ENCODE measurements around the gene PTPN20. TPM values are rescaled to one million over a fixed set of nuclear protein-coding genes. Genes with fewer than 3 reads are reported as not detected.
"Not testable (repeated sequence)": the region's sequence is repeated elsewhere in the genome, so short reads cannot be mapped to it uniquely, and the experiment has no call there.

PTPN20 gene
- total RNA-seq, 1 donor from 2014 or later: 3.7 TPM

GRCh38 chr10:46960742-46961141 is 49.5 kb downstream of the PTPN20 start:
- not testable (repeated sequence) for H3K27me3 ChIP-seq (ENCODE audit: control insufficient read depth in 3 of 3, insufficient read depth in 3 of 3, low read length in 3 of 3); H3K9me3 ChIP-seq (ENCODE audit: control insufficient read depth in 3 of 3, low read length in 3 of 3); H3K36me3 ChIP-seq (ENCODE audit: control insufficient read depth in 3 of 3, insufficient read depth in 3 of 3, low read length in 3 of 3); H3K4me3 ChIP-seq (ENCODE audit: low read length in 3 of 3); H3K4me1 ChIP-seq (ENCODE audit: control insufficient read depth in 3 of 3, insufficient read depth in 3 of 3, low read length in 3 of 3); H3K27ac ChIP-seq (ENCODE audit: low read depth, low read length); H3K9ac ChIP-seq (ENCODE audit: low read depth in 1 of 3, low read length in 3 of 3)

DNA sequence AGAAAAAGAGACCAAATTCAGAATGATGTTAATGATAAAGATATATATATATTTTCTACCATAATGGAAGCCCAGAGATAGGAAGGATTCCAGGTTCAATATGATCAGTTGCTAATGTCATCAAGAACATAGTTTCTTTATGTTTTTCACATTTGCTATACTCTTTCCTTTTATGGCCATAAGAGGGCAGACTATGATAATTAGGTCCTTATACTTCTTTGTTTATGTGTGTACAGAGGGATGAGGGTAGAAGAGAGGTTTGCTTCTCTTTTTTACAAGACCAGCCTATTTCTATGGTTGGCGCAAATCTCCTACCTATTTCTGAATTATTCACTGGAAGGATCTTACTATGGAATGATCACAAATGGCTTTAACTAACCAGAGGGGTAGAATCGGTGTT is 52.1 kb downstream of the PTPN20 start:
- not testable (repeated sequence) for H3K27me3 ChIP-seq (ENCODE audit: control insufficient read depth in 3 of 3, insufficient read depth in 3 of 3, low read length in 3 of 3); H3K36me3 ChIP-seq (ENCODE audit: control insufficient read depth in 3 of 3, insufficient read depth in 3 of 3, low read length in 3 of 3); H3K27ac ChIP-seq (ENCODE audit: low read depth, low read length); H3K9me3 ChIP-seq (ENCODE audit: control insufficient read depth in 3 of 3, low read length in 3 of 3); H3K9ac ChIP-seq (ENCODE audit: low read depth in 1 of 3, low read length in 3 of 3); H3K4me3 ChIP-seq (ENCODE audit: low read length in 3 of 3); H3K4me1 ChIP-seq (ENCODE audit: control insufficient read depth in 3 of 3, insufficient read depth in 3 of 3, low read length in 3 of 3)

- H3K9me3 ChIP-seq (ENCODE audit: control insufficient read depth in 3 of 3, low read length in 3 of 3); H3K4me3 ChIP-seq (ENCODE audit: low read length in 3 of 3); H3K4me1 ChIP-seq (ENCODE audit: control insufficient read depth in 3 of 3, insufficient read depth in 3 of 3, low read length in 3 of 3); H3K27ac ChIP-seq (ENCODE audit: low read depth, low read length); H3K36me3 ChIP-seq (ENCODE audit: control insufficient read depth in 3 of 3, insufficient read depth in 3 of 3, low read length in 3 of 3); H3K9ac ChIP-seq (ENCODE audit: low read depth in 1 of 3, low read length in 3 of 3); H3K27me3 ChIP-seq (ENCODE audit: control insufficient read depth in 3 of 3, insufficient read depth in 3 of 3, low read length in 3 of 3): not testable (repeated sequence)
These were observed 55.8 kb downstream of the PTPN20 start for GRCh38 chr10:46967013-46967412.

GRCh38 chr10:46980223-46980622 is 69.0 kb downstream of the PTPN20 start:
- H3K9ac ChIP-seq (ENCODE audit: low read depth in 1 of 3, low read length in 3 of 3); H3K27me3 ChIP-seq (ENCODE audit: control insufficient read depth in 3 of 3, insufficient read depth in 3 of 3, low read length in 3 of 3); H3K4me1 ChIP-seq (ENCODE audit: control insufficient read depth in 3 of 3, insufficient read depth in 3 of 3, low read length in 3 of 3); H3K9me3 ChIP-seq (ENCODE audit: control insufficient read depth in 3 of 3, low read length in 3 of 3); H3K36me3 ChIP-seq (ENCODE audit: control insufficient read depth in 3 of 3, insufficient read depth in 3 of 3, low read length in 3 of 3); H3K4me3 ChIP-seq (ENCODE audit: low read length in 3 of 3); H3K27ac ChIP-seq (ENCODE audit: low read depth, low read length): not testable (repeated sequence)

- H3K9ac ChIP-seq (ENCODE audit: low read depth in 1 of 3, low read length in 3 of 3); H3K36me3 ChIP-seq (ENCODE audit: control insufficient read depth in 3 of 3, insufficient read depth in 3 of 3, low read length in 3 of 3); H3K27me3 ChIP-seq (ENCODE audit: control insufficient read depth in 3 of 3, insufficient read depth in 3 of 3, low read length in 3 of 3); H3K4me3 ChIP-seq (ENCODE audit: low read length in 3 of 3); H3K9me3 ChIP-seq (ENCODE audit: control insufficient read depth in 3 of 3, low read length in 3 of 3); H3K27ac ChIP-seq (ENCODE audit: low read depth, low read length); H3K4me1 ChIP-seq (ENCODE audit: control insufficient read depth in 3 of 3, insufficient read depth in 3 of 3, low read length in 3 of 3): not testable (repeated sequence)
These were observed 76.2 kb downstream of the PTPN20 start for GRCh38 chr10:46987233-46987924.

DNA sequence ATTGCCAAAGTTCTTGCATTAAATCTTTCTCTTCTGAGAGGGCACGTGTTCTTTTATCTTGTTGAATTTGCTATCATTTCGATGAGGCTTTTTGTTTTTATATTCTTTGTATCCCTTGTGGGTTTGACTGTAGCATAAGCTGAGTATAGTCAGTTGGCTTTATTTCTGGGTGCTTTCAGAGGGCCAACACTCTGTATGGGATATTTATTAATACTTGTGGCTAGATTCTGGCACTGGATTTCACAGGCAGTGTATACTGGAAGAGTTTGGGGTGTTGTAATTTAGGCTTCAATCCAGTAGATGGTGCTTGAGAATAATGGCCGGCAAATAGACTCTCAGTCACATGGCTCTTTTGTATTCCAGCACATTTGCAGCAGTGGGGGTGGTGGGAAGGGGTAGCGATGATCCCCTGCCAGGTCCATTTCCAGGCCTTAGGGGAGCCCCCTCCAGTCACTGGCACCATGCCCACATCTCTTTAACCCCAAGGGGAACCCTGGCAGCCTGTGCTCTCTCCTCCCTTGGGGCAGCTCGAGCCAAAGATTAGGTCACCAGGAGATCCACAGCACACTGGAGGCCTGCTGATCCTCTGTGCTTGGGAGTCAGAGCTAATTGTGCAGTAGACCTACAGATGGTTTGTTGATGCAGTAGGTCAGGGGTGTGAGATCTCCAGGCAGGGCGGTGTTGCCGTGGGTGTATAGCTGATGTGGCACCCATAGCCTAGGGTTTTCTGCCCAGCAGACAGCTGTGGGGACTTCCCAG is 81.8 kb downstream of the PTPN20 start:
- Histone ChIP-seq H3K9ac (ENCODE audit: low read depth in 1 of 3, low read length in 3 of 3) (no peak overlapping the region), H3K27me3 (ENCODE audit: control insufficient read depth in 3 of 3, insufficient read depth in 3 of 3, low read length in 3 of 3) (no peaks in the 10 kb centered on the region), H3K36me3 (ENCODE audit: control insufficient read depth in 3 of 3, insufficient read depth in 3 of 3, low read length in 3 of 3) (no peaks in the 10 kb centered on the region), H3K27ac (ENCODE audit: low read depth, low read length) (no peak overlapping the region), H3K9me3 (ENCODE audit: control insufficient read depth in 3 of 3, low read length in 3 of 3) (no peaks in the 10 kb centered on the region), H3K4me3 (ENCODE audit: low read length in 3 of 3) (no peak overlapping the region), H3K4me1 (ENCODE audit: control insufficient read depth in 3 of 3, insufficient read depth in 3 of 3, low read length in 3 of 3) (peaks cover 0 to 7% (median 2%) of the 10 kb centered on the region in 3 donors)

GRCh38 chr10:46995234-46995633 is 84.0 kb downstream of the PTPN20 start:
- no peak overlapping the region for H3K27ac ChIP-seq (ENCODE audit: low read depth, low read length)
- H3K27me3 ChIP-seq (ENCODE audit: control insufficient read depth in 3 of 3, insufficient read depth in 3 of 3, low read length in 3 of 3): no peaks in the 10 kb centered on the region
- no peaks in the 10 kb centered on the region for H3K36me3 ChIP-seq (ENCODE audit: control insufficient read depth in 3 of 3, insufficient read depth in 3 of 3, low read length in 3 of 3)
- no peak overlapping the region for H3K4me3 ChIP-seq (ENCODE audit: low read length in 3 of 3)
- H3K9me3 ChIP-seq (ENCODE audit: control insufficient read depth in 3 of 3, low read length in 3 of 3): no peaks in the 10 kb centered on the region
- H3K4me1 ChIP-seq (ENCODE audit: control insufficient read depth in 3 of 3, insufficient read depth in 3 of 3, low read length in 3 of 3): peaks cover 0 to 7% (median 4%) of the 10 kb centered on the region in 3 donors
- H3K9ac ChIP-seq (ENCODE audit: low read depth in 1 of 3, low read length in 3 of 3): no peak overlapping the region

DNA sequence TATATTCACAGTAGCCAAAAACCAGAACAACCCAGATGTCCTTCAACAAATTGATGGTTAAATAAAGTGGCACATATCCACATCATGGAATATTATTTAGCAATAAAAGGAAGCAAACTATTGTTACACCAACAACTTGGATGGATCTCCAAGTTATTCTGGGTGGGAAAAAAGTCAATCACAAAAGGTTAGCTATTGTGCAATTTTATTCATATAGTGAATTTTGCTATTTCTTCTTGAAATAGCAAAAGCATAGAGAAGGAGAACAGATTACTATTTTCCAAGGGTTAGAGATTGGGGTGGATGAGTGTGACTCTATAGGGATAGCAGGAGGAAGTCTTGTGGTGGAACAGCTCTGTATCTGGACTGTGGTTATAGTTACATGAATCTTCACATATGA is 87.0 kb downstream of the PTPN20 start:
- no peak overlapping the region for H3K9ac ChIP-seq (ENCODE audit: low read depth in 1 of 3, low read length in 3 of 3)
- H3K27ac ChIP-seq (ENCODE audit: low read depth, low read length): no peak overlapping the region
- no peaks in the 10 kb centered on the region for H3K36me3 ChIP-seq (ENCODE audit: control insufficient read depth in 3 of 3, insufficient read depth in 3 of 3, low read length in 3 of 3)
- H3K9me3 ChIP-seq (ENCODE audit: control insufficient read depth in 3 of 3, low read length in 3 of 3): no peaks in the 10 kb centered on the region
- no peaks in the 10 kb centered on the region for H3K27me3 ChIP-seq (ENCODE audit: control insufficient read depth in 3 of 3, insufficient read depth in 3 of 3, low read length in 3 of 3)
- no peak overlapping the region for H3K4me3 ChIP-seq (ENCODE audit: low read length in 3 of 3)
- H3K4me1 ChIP-seq (ENCODE audit: control insufficient read depth in 3 of 3, insufficient read depth in 3 of 3, low read length in 3 of 3): peaks cover 0 to 2% (median 2%) of the 10 kb centered on the region in 3 donors

- no peak overlapping the region for H3K27ac ChIP-seq (ENCODE audit: low read depth, low read length)
- no peak overlapping the region for H3K9ac ChIP-seq (ENCODE audit: low read depth in 1 of 3, low read length in 3 of 3)
- no peaks in the 10 kb centered on the region for H3K9me3 ChIP-seq (ENCODE audit: control insufficient read depth in 3 of 3, low read length in 3 of 3)
- peaks cover 0 to 2% (median 0%) of the 10 kb centered on the region in 3 donors for H3K4me1 ChIP-seq (ENCODE audit: control insufficient read depth in 3 of 3, insufficient read depth in 3 of 3, low read length in 3 of 3)
- no peaks in the 10 kb centered on the region for H3K36me3 ChIP-seq (ENCODE audit: control insufficient read depth in 3 of 3, insufficient read depth in 3 of 3, low read length in 3 of 3)
- no peaks in the 10 kb centered on the region for H3K27me3 ChIP-seq (ENCODE audit: control insufficient read depth in 3 of 3, insufficient read depth in 3 of 3, low read length in 3 of 3)
- H3K4me3 ChIP-seq (ENCODE audit: low read length in 3 of 3): no peak overlapping the region
These were observed 87.4 kb downstream of the PTPN20 start for GRCh38 chr10:46998595-46998994.

DNA sequence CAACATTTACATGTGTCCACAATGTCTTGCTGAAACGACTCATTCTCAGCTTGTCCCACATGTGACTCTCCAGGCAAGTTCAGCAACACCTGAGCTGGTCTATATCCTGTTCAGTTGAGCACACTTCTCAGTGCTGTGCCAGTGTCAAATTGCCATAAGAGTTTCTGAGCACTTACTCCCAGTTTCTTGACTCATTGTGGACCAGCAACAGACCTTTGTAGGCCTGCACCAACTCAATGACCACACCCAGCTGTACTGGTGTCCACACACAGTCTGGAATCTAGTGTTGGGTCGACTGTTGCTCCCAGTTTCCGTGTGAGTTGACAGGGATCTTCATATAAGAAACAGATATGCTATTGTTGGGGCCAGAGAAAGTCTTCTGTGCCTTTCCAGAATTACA is 88.0 kb downstream of the PTPN20 start:
- Histone ChIP-seq H3K36me3 (ENCODE audit: control insufficient read depth in 3 of 3, insufficient read depth in 3 of 3, low read length in 3 of 3) (no peaks in the 10 kb centered on the region), H3K27me3 (ENCODE audit: control insufficient read depth in 3 of 3, insufficient read depth in 3 of 3, low read length in 3 of 3) (no peaks in the 10 kb centered on the region), H3K9ac (ENCODE audit: low read depth in 1 of 3, low read length in 3 of 3) (no peak overlapping the region), H3K27ac (ENCODE audit: low read depth, low read length) (no peak overlapping the region), H3K9me3 (ENCODE audit: control insufficient read depth in 3 of 3, low read length in 3 of 3) (no peaks in the 10 kb centered on the region), H3K4me1 (ENCODE audit: control insufficient read depth in 3 of 3, insufficient read depth in 3 of 3, low read length in 3 of 3) (peaks cover 0 to 2% (median 0%) of the 10 kb centered on the region in 3 donors), H3K4me3 (ENCODE audit: low read length in 3 of 3) (no peak overlapping the region)

Data from skeletal muscle tissue (tissue), 4 donors.